ENCODE data around the gene HOXB7.

HOXB7 gene

GRCh38 chr17:48564188-48565021 lies 46.4 kb downstream of the HOXB7 start:
- no peak for DNase-seq

DNA sequence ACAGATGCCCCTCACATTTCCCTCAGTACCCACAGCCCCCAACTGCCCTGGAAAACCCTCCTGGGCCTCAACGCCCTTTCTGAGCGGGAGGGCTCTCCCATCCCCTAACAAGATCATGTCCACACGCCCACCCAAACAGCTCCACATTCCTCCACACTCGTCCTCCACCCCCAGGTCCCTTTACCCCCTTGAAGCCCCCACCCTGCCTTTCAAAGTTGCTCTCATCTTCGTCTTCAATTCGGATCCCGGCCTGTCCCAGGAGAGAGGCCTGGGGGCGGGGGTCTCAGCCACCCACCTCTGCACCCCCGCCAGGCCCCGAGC lies 47.0 kb downstream of the HOXB7 start:
- DNase-seq = no peak

- DNase-seq = no peak
These were observed 47.4 kb downstream of the HOXB7 start for GRCh38 chr17:48563385-48563838.

DNA sequence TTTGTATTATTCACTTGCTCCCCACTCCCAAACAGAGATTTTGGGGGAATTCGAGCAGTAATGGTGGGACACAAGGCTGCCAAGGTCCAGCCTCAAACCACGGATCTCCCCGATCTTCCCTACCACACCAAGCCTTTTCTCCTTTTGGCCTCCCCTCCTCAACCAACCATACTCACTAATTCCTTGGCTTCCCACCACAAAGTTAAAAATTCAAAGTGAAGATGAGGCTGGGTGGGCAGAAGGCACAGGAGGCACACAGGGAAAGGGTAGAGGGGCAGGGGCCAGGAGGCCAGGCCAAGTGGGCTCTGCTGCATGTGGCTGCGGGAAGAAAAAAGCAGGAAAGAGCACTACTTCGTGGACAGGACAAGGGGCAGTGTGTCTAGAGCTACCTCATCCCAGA lies 47.9 kb downstream of the HOXB7 start:
- no peak for DNase-seq

DNA sequence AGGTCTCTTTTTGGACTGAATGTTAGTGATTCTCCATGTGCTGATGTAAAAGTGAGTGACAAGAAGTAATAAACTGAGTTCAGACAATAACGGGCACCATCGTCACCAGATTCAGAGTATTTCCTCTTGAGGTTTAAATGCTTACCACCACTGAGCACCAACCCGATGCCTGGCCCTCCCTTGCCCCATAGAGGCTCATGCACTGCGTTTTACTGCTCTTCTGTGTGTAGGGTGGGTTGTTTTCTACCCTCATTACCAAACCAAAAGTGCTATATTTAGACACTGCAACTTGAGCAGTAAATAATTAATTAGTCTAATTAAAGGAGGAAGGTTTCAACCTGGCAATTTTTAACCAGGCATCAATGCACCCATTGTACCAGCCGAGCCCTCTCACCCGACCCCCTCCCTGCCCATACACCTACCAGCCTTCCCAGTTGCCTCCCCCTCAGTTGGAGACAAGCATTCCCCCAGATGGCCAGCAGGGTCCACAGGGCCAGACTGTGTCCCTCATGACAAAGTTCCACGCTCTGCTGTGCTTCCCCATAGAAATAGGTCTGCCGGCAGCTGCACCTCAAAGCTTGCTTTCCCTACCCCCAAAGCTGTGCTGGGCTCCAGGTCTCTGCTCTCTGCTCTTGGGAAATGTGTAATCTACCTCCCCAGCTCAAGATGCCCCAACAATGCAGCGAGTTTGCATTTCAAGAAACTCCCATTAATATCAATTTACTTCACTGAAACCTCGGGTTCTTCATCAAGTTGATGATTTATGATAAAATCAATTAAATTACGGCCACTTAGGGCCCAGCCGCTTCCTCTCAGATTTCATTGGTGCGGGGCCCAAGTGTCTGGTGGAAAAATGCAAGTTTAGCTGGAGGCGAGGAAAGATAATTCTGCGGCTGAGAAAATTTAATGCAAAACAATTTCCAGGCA lies 48.7 kb downstream of the HOXB7 start:
- no peak for DNase-seq

DNA sequence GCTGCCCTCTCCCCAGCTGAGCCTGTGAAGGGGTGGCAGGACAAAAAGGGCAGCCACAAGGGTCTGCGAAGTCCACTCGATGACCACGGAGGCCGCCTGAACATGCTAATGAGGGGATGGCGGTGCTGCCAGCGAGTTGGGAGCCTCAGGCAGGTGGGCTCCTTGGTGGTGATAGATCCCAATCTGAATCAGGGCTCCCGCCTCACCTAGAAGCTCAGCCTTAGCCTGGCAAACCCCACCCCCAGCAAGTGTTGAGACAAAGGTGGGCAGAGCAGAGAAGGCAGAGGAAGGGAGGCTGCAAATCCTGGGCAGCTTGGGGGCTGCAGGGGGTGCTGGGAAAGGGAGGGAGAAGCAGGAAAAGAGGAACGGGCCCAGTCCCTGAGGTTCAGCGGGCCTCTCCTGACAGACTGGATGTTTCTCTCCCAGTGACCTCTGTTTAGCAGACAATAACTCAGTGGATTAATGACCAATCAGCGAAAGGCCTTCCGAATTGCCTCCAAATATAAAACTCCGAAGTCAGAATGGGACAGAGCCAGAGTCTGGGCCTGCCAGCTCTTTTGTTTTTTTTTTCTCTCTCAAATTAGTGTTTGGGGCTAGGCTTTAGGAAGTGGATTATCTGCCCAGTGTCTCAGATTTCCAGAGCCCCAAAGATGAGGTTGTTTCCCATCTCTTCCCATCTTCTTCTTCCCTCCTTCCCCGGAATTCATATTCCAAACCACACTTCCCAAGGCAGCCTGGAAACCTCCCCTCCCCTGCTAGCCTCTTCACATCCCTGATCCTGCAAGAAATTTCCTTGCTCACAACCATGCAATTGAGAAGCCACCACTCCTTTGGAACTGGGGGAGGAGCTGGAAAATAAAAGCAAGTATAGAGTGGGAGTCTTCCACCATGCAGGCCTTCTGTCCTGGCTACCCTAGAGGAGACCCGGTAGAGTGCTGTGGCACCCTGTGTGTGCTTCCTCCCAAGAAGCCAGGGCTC lies 50.7 kb downstream of the HOXB7 start:
- DNase-seq = no peak

DNA sequence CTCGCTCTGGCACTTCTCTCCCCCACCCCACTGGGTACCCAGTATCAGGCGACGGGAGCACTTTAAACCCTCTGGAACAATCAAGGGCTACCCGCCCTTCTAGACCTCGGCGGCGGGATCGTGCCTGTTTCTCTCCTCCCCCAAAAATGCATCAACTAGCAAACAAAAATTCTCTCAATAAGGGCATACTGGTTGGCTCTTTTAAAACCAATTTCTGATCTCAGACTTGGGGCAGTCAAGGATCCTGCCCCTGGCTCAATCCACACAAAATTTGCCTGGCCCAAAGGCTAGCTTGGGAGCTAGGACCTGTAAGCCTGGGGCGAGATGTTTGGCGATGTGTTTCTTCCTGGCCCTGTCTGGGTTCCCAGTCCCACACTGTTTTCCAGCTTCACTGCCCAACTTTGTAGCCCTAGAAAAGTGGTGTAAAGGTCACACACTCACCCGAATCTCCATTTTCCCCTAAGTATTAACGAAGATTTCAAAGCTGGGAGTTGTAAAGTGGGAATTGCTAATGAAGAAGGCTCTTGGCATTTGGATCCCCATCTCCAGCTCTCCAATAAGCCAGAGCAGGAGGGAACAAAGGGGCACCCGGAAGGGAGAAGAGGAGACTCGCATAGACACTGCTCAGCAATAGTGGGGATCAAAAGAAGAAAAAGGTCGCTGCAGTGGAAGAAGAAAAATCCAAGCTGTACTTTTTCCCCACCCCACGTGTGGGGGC lies 51.5 kb downstream of the HOXB7 start:
- no peak for DNase-seq

- no peak for DNase-seq
These were observed 52.0 kb downstream of the HOXB7 start for GRCh38 chr17:48558831-48559121.

DNA sequence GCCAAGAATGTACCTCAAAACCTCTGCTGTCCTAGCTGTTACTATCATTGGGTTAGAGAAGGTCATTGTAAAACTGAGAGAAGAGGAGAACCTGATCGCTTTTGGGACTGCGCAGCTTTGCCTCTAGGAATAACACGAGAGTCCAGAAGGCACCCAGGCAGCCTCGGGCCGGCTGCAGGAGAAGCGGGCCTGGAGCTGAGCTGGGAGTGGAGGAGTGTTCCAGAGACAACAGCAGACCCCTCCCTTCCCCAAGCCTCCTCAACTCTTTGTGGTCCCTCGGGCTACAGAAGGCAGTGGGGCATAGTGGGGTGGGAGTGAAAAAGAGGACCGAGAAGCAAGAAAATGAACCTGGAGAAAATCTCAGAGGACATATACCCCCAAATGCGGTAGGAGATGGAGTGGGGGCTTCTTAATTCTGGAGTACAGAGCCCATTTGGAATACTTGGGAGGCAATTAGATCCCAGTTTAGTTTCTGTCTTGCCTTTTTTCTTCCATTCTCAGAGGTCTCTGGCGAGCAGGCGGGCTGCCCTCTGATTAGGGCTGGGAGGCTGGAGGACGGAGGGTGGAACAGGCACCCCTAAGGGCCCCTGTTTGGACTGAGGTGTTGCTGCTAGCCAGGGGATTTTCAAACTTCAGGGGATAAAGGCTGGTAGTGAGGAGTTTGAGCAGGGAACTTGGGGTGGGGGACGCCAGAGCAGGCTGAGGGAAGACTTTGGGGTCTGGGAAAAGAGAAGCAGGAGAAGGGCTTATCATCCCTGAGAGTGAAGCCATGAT lies 52.6 kb downstream of the HOXB7 start:
- no peak for DNase-seq

Measured in NCI-H1694 (cell line).